H1 (cell line): ENCODE results near the gene KCNJ12. TPM values are rescaled to one million over a fixed set of nuclear protein-coding genes. Genes with fewer than 3 reads are reported as not detected.

Source experiments
- NRF1 ChIP-seq: IDR thresholded peaks from 2 replicates; pipeline ENCODE4 v1.6.1; 2011; ENCODE audit warnings: mild to moderate bottlenecking, low read depth, low read length, improper control_type of control experiment
- SP2 ChIP-seq: IDR thresholded peaks from 2 replicates; pipeline ENCODE4 v1.6.1; 2012; ENCODE audit warnings: mild to moderate bottlenecking, low read length, inconsistent platforms
- polyA plus RNA-seq, 7 experiments: library from polyadenylated mRNA; depleted of rRNA in 3 of 7; stranded (reverse) in 5 of 7; unstranded in 2 of 7; fragments of >200 nt in 5 of 7; fragments of 200-250 nt in 2 of 7; gene quantifications; 1 replicate in 5 of 7; 2 replicates in 1 of 7; 4 replicates in 1 of 7; pipeline versions ENCODE4 v1.2.1 to v1.2.3, GENCODE V29; 2011 to 2013; ENCODE audit warnings: missing spikeins in 2 of 7, mixed read lengths in 2 of 7
- total RNA-seq: library from RNA; stranded (reverse); fragmentation: NEBNext Ultra II Directional; extraction: Animal tissue kit (Norgen Biotek cat#: 25700); gene quantifications from 2 replicates; pipeline ENCODE4 v1.2.1, GENCODE V29; 2021

The KCNJ12 gene
- total and polyA plus RNA-seq, 2 of the 8 experiments (the other 6 are each of a cell fraction or from before 2014, with no cell fraction given) = 1.2 to 1.5 TPM

DNA sequence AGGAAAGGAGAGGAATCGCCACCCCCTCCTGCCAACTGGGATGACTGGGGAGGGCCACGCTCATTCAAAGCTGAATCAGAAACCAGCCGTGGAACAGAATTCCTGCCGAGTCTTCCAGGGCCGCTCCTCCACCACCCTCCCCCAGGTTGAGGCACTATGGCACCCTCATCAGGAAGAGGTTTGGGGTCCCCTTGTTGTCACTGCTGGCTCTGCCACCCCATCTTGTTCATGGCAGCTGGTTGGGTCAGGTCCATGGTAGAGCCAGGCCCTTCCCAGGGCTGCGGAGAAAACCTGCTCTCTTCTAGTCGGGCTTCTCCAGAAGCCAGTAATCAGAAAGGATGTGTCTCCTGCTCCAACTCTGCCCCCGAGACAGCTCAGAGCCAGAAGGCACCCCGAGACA is 41.8 kb downstream of the KCNJ12 start (continued):
- TF ChIP-seq SP2 (no peak), NRF1 (no peak)
